Gastrocnemius medialis (tissue), 4 donors: Measurements from ENCODE around the gene FOXO6.

Source experiments
- POLR2A ChIP-seq, 2 donors: fragments of 450-650 bp; IDR thresholded peaks; one replicate each; pipeline ENCODE4 v1.6.1; 2017; ENCODE audit warnings: antibody characterized with exemption in 2 of 2, mild to moderate bottlenecking in 2 of 2, moderate library complexity in 2 of 2
- TF ChIP-seq, protein P1 (sequence below), 5 experiments: fragments of 450-650 bp in 3 of 5; fragments of 200-600 bp in 2 of 5; sonication (generic) in 2 of 5; IDR thresholded peaks in 4 of 5; conservative IDR thresholded peaks in 1 of 5; 1 replicate in 4 of 5; 2 replicates in 1 of 5; pipeline ENCODE4 v1.5.1; 2016 to 2019; ENCODE audit warnings: antibody characterized with exemption in 5 of 5, mild to moderate bottlenecking in 3 of 5, moderate library complexity in 3 of 5

DNA sequence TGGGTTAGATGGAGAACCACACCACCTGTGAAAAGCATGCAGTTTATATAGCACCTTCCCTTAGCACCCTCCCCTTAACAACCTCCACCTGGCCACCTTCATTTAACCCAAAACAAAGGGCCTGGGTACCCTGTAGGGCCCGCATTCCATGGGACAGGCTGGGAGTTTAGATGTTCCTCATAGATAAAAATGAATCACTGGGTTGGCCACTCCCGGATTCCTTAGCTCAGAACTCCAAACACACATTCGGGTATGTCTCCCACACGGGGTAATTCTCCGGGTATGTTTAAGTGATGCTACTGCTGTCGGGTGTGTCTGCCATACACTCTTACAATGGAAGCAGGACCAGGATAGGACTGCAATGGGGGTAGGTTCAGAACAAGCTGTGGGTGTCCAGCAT lies 43.9 kb upstream of the FOXO6 start:
- TF ChIP-seq, protein P1, sequence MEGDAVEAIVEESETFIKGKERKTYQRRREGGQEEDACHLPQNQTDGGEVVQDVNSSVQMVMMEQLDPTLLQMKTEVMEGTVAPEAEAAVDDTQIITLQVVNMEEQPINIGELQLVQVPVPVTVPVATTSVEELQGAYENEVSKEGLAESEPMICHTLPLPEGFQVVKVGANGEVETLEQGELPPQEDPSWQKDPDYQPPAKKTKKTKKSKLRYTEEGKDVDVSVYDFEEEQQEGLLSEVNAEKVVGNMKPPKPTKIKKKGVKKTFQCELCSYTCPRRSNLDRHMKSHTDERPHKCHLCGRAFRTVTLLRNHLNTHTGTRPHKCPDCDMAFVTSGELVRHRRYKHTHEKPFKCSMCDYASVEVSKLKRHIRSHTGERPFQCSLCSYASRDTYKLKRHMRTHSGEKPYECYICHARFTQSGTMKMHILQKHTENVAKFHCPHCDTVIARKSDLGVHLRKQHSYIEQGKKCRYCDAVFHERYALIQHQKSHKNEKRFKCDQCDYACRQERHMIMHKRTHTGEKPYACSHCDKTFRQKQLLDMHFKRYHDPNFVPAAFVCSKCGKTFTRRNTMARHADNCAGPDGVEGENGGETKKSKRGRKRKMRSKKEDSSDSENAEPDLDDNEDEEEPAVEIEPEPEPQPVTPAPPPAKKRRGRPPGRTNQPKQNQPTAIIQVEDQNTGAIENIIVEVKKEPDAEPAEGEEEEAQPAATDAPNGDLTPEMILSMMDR (IDR thresholded peaks at IDR 0.05 in 4 of 5, conservative IDR thresholded peaks at IDR 0.05 in 1 of 5), result no peak
- TF ChIP-seq POLR2A (IDR thresholded peaks at IDR 0.05), result no peak
